ENCODE data around the gene GEMIN8. TPM values are rescaled to one million over a fixed set of nuclear protein-coding genes. Genes with fewer than 3 reads are reported as not detected.

The GEMIN8 gene
- total RNA-seq, 4 donors from 2014 or later: 8.6 to 22.1 (median 12.6) TPM

DNA sequence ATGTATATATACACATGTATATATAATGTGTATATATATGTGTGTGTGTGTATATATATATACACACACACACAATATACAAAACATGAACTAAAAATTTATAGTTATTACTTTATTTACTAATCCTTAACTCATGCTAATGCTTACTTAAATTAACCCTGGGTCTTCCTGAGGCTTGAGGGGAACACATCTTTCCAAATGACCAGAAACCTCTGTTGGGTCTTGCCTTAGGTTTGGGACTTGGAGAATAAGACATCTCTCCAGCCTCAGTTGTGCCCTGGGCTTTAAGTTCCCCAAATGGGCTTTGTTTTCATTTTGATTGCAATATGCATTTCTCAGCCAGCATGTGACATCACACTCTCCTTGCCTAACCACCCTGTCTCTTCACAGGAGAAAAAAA, 7.7 kb downstream of the GEMIN8 start:
- no peaks in the 10 kb centered on the region for H3K27me3 ChIP-seq
- H3K4me3 ChIP-seq: no peak overlapping the region
- H3K36me3 ChIP-seq: no peaks in the 10 kb centered on the region
- in situ Hi-C loops (cut with MboI; ENCODE audit: low pct_ligation_motif_present in 1 of 4, low pct_unique_long_range_greater_than_20kb in 1 of 4, low sequenced_read_pairs in 3 of 4) (loop anchor here in 1 of 4 donors (10.0 kb wide), 1 partner anchor 267 kb away; no protein-coding TSS in a partner anchor), intact Hi-C loops (cut with DNase I; ENCODE audit: low total_unique reads) (no loop called here)
- no peaks in the 10 kb centered on the region for H3K9me3 ChIP-seq
- no peak for DNase-seq
- H3K4me1 ChIP-seq: no peaks in the 10 kb centered on the region
- TF ChIP-seq POLR2A (IDR thresholded peaks at IDR 0.05) (no peak), EP300 (IDR thresholded peaks at IDR 0.05; ENCODE audit: low read depth) (no peak), POLR2AphosphoS5 (IDR thresholded peaks at IDR 0.05) (no peak)
- TF ChIP-seq, protein P1, sequence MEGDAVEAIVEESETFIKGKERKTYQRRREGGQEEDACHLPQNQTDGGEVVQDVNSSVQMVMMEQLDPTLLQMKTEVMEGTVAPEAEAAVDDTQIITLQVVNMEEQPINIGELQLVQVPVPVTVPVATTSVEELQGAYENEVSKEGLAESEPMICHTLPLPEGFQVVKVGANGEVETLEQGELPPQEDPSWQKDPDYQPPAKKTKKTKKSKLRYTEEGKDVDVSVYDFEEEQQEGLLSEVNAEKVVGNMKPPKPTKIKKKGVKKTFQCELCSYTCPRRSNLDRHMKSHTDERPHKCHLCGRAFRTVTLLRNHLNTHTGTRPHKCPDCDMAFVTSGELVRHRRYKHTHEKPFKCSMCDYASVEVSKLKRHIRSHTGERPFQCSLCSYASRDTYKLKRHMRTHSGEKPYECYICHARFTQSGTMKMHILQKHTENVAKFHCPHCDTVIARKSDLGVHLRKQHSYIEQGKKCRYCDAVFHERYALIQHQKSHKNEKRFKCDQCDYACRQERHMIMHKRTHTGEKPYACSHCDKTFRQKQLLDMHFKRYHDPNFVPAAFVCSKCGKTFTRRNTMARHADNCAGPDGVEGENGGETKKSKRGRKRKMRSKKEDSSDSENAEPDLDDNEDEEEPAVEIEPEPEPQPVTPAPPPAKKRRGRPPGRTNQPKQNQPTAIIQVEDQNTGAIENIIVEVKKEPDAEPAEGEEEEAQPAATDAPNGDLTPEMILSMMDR (IDR thresholded peaks at IDR 0.05): no peak
- H3K27ac ChIP-seq: no peak overlapping the region

DNA sequence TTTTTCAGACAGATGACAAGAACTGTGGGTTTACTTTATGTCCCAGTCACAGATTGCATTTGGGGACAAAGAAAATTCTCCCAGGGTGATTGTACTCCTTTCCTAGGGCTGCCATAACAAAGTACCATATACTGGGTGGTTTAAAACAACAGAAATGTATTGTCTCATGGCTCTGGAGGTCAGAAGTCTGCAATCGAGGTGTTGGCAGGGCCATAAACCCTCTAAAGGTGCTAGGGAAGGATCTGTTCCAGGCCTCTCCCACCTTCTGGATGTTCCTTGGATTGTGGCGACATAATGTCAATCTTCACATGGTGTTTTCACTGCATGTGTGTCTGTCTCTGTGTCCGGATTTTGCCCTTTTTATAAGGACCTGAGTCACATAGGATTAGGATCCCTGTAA, 12.3 kb downstream of the GEMIN8 start:
- H3K27ac ChIP-seq: peak overlapping the region in 1 of 4 donors; percentile 38
- 61% methylated on average over 3 of the region's 3 CpGs; no CpG with 5 or more reads in 1 of the 2 donors for WGBS, 2 donors (ENCODE audit: low coverage in 1 of 2)
- H3K4me3 ChIP-seq: no peak overlapping the region
- no peaks in the 10 kb centered on the region for H3K9me3 ChIP-seq
- no peaks in the 10 kb centered on the region for H3K27me3 ChIP-seq
- intact Hi-C loops (cut with DNase I; ENCODE audit: low total_unique reads): no loop called here
- DNase-seq: peak; percentile 37
- H3K36me3 ChIP-seq: no peaks in the 10 kb centered on the region
- in situ Hi-C loops (cut with MboI; ENCODE audit: low pct_ligation_motif_present in 1 of 4, low pct_unique_long_range_greater_than_20kb in 1 of 4, low sequenced_read_pairs in 3 of 4): no loop called here
- TF ChIP-seq, protein P1 (IDR thresholded peaks at IDR 0.05): no peak
- no peak for TF ChIP-seq EP300 (IDR thresholded peaks at IDR 0.05; ENCODE audit: low read depth)
- no peak for TF ChIP-seq POLR2A (IDR thresholded peaks at IDR 0.05)
- TF ChIP-seq POLR2AphosphoS5 (IDR thresholded peaks at IDR 0.05): no peak
- no peaks in the 10 kb centered on the region for H3K4me1 ChIP-seq

DNA sequence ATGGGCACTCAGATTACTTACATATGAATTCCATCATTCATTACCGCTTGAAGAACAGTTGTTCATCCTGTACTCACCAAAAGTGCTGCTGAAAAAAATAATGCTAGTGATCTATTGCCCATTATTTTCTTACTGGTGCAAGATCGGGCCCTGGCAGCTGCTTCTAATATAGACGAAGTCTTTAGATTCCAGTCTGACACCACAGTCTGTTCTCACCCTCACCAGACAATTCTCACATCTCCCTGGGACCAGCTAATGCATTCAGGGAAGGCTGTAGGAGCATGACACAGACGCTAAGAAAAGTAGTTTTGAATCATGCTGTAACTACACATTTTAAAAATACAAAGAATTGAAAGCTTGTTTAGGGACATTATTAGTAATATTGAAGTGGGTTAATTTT, 13.8 kb downstream of the GEMIN8 start:
- DNase-seq: no peak
- Histone ChIP-seq H3K27ac (no peak overlapping the region), H3K4me3 (no peak overlapping the region), H3K4me1 (no peaks in the 10 kb centered on the region), H3K27me3 (no peaks in the 10 kb centered on the region), H3K36me3 (no peaks in the 10 kb centered on the region), H3K9me3 (no peaks in the 10 kb centered on the region)
- TF ChIP-seq EP300 (IDR thresholded peaks at IDR 0.05; ENCODE audit: low read depth): no peak
- no peak for TF ChIP-seq POLR2A (IDR thresholded peaks at IDR 0.05)
- no peak for TF ChIP-seq POLR2AphosphoS5 (IDR thresholded peaks at IDR 0.05)
- TF ChIP-seq, protein P1 (IDR thresholded peaks at IDR 0.05): no peak
- WGBS, 2 donors (ENCODE audit: low coverage in 1 of 2): 85% methylated on average over 4 of the region's 4 CpGs; no CpG with 5 or more reads in 1 of the 2 donors
- in situ Hi-C loops (cut with MboI; ENCODE audit: low pct_ligation_motif_present in 1 of 4, low pct_unique_long_range_greater_than_20kb in 1 of 4, low sequenced_read_pairs in 3 of 4) (no loop called here), intact Hi-C loops (cut with DNase I; ENCODE audit: low total_unique reads) (no loop called here)

DNA sequence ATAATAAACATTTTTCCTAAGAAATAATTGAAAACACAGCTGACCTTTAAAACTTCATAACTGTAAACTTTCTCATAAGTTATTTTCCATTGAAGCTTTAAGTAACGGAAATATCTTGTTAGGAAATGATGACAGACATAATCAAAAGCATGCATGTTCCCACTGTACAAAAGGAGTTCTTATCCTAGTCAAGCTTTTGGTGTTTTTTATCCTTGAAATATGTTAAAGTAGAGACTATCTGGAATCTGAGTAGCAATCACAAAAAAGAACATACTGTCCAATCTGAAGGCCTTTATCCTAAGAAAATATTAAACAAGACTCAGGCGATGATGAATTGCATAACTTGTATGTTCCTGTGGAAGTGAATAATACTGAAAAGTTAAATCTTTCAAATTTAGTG, 14.4 kb downstream of the GEMIN8 start:
- WGBS, 2 donors (ENCODE audit: low coverage in 1 of 2): 82 to 100% methylated on average over 1 to 2 of the region's 2 CpGs
- DNase-seq: no peak
- intact Hi-C loops (cut with DNase I; ENCODE audit: low total_unique reads): no loop called here
- no peaks in the 10 kb centered on the region for H3K36me3 ChIP-seq
- TF ChIP-seq EP300 (IDR thresholded peaks at IDR 0.05; ENCODE audit: low read depth) (no peak), POLR2A (IDR thresholded peaks at IDR 0.05) (no peak), POLR2AphosphoS5 (IDR thresholded peaks at IDR 0.05) (no peak)
- TF ChIP-seq, protein P1 (IDR thresholded peaks at IDR 0.05): no peak
- H3K27ac ChIP-seq: no peak overlapping the region
- no peaks in the 10 kb centered on the region for H3K27me3 ChIP-seq
- H3K9me3 ChIP-seq: no peaks in the 10 kb centered on the region
- no peaks in the 10 kb centered on the region for H3K4me1 ChIP-seq
- H3K4me3 ChIP-seq: no peak overlapping the region
- in situ Hi-C loops (cut with MboI; ENCODE audit: low pct_ligation_motif_present in 1 of 4, low pct_unique_long_range_greater_than_20kb in 1 of 4, low sequenced_read_pairs in 3 of 4): no loop called here

All from transverse colon (tissue), 4 donors.